NCI-H446 (cell line): ENCODE data around the gene OR7G1.
"Not testable (repeated sequence)": the region's sequence is repeated elsewhere in the genome, so short reads cannot be mapped to it uniquely, and the experiment has no call there.

ENCODE experiments used
- DNase-seq, 2 experiments: peaks; one replicate each; lab custom pipeline; 2025; lab: John Stamatoyannopoulos, UW

Gene OR7G1

GRCh38 chr19:9076901-9077300 is 38.7 kb downstream of the OR7G1 start:
- no peak for DNase-seq

- peak; percentile 29 to 82 for DNase-seq
Observed at GRCh38 chr19:9075064-9075949, 40.3 kb downstream of the OR7G1 start.

DNA sequence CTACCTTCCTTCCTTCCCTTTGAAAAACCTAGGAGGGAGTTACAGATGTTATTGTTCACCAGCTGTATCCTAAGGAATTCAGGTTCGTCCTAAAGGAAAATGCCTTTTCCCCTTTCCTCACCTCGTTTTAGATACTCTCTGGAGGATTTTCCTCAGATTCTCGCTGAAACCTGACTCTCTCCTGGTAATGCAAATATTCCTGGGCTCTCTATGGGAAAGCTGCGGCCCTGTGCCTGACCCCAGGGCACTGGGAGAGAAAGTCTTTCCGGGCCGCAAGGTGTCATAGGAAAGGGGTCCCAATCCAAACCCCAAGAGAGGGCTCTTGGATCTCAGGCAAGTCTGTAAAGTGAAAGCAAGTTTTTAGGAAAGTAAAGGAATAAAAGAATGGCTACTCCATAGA is 41.8 kb downstream of the OR7G1 start:
- no peak for DNase-seq

DNA sequence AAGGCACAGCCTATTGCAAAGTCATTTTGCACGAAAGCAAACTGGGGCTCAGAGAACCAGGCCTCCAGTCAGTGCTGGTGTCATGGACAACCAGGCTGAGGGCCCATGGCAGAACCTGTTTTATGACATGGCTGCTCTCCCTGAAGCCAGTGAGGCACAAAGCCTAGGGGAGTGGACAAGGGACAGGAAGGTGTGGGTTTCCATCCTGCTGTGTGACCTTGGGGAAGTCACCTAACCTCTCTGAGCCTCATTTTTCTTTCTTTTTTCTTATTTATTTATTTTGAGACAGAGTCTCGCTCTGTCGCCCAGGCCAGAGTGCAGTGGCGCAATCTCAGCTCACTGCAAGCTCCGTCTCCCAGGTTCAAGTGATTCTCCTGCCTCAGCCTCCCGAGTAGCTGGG is 43.8 kb downstream of the OR7G1 start:
- not testable (repeated sequence) for DNase-seq

DNA sequence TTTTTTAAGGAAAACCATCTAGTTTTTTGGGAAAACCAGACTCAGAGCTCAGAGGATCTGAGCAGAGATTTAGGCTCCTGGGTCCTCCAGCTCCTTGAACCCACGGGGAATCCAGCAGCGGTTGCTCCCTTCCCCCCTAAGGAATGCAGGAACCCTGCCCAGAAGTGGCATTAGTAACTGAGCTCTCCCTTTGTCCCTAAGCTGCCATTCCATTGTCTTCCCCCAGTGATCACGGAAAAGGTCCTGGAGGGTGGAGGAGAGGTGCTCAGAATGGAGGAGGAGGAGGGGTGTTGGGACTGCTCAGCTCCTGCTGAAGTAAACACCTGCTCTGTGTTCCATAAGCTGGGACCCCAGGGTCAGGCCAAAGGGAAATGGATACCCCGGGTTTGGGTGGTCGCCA is 45.5 kb downstream of the OR7G1 start:
- no peak for DNase-seq

DNA sequence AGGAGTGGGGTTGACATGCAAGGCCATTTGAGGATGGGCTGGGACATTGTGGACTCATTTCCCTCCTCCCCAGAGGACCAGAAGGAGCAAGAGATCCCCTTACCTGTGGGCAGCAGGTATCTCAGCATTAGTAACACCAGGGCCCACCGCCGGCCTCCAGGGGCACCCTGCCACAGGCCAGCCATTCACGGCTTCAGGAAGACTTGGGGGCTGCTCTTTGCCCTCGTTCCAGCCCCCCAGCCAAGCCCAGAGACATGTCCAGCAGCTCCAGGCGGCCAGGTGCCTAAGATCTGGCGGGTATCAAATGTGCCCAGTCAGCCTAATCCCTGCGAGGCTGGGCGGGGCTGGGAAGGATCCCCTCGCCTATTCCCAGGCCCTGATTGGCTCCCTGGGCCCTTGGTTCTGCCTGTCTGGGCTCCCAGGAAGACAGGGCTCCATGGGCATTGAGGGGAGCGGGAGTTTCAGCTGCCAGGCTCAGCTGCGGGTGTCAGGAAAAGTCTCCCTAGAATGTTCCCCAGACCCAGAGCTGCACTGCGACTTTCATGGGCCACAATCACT is 50.0 kb downstream of the OR7G1 start:
- DNase-seq = no peak
